ENCODE results near the gene PNMT. TPM values are rescaled to one million over a fixed set of nuclear protein-coding genes. Genes with fewer than 3 reads are reported as not detected.

The PNMT gene
- polyA plus RNA-seq, 3 donors: not detected

DNA sequence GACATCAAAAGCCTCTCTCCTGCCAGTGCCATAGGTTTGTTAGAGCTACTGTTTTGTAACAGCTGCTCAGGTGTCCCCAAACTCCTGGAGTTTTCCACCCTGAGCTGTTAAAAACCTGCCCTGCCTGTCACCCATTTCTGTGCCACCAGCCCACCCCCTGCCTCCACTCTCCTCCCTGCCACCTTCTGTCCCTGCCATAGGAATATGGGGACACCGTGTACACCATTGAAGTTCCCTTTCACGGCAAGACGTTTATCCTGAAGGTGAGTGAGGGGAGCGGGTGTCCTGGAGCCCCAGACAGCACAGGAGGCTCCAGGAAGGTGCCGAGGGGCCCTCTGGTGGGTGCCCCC, 8.3 kb upstream of the PNMT start:
- H3K4me1 Mint-ChIP-seq: peaks cover 15% of the 10 kb centered on the region
- Histone ChIP-seq H3K9me3 (replicated peaks in 1 of 2; ENCODE audit: control insufficient read depth in 1 of 2, insufficient read depth in 1 of 2, low read length in 2 of 2) (no peaks in the 10 kb centered on the region), H3K4me2 (replicated peaks; ENCODE audit: extremely low read depth, low read length, poor library complexity, severe bottlenecking) (peak overlapping the region; percentile 14), H2AFZ (ENCODE audit: insufficient read depth, low read depth, low read length, poor library complexity, severe bottlenecking) (no peak overlapping the region), H3K27me3 (ENCODE audit: control insufficient read depth in 2 of 2, insufficient read depth in 2 of 2, low read length in 2 of 2) (peaks cover 0 to 1% of the 10 kb centered on the region in 2 donors), H3K27ac (ENCODE audit: low read depth in 1 of 2, low read length in 2 of 2) (peak overlapping the region; percentile 52 to 68), H3K4me1 (ENCODE audit: control insufficient read depth in 1 of 2, insufficient read depth in 2 of 2, low read length in 2 of 2) (peaks cover 16 to 17% of the 10 kb centered on the region in 2 donors), H3K79me2 (ENCODE audit: insufficient read depth, low read length) (no peaks in the 10 kb centered on the region), H3K36me3 (replicated peaks in 1 of 2; ENCODE audit: control insufficient read depth in 1 of 2, insufficient read depth in 2 of 2, low read length in 2 of 2) (peaks cover 54 to 66% of the 10 kb centered on the region in 2 donors), H3K9ac (ENCODE audit: insufficient read depth, low read length, poor library complexity, severe bottlenecking) (no peak overlapping the region), H4K20me1 (ENCODE audit: insufficient read depth, low read length) (peaks cover 41% of the 10 kb centered on the region), H3K4me3 (replicated peaks in 1 of 3; ENCODE audit: low read depth in 2 of 3, low read length in 3 of 3) (no peak overlapping the region)
- WGBS (ENCODE audit: insufficient coverage): 50% methylated on average over 4 of the region's 5 CpGs
- intact Hi-C loops (cut with micrococcal nuclease): no loop called here
- H3K4me3 Mint-ChIP-seq: no peak overlapping the region
- H3K27ac Mint-ChIP-seq: peak overlapping the region in 4 of 7 donors; percentile 19 to 80 (median 69)
- no peaks in the 10 kb centered on the region for H3K9me3 Mint-ChIP-seq
- DNase-seq: no peak
- H3K36me3 Mint-ChIP-seq: peaks cover 51 to 73% of the 10 kb centered on the region in 2 donors
- TF ChIP-seq, protein P1, sequence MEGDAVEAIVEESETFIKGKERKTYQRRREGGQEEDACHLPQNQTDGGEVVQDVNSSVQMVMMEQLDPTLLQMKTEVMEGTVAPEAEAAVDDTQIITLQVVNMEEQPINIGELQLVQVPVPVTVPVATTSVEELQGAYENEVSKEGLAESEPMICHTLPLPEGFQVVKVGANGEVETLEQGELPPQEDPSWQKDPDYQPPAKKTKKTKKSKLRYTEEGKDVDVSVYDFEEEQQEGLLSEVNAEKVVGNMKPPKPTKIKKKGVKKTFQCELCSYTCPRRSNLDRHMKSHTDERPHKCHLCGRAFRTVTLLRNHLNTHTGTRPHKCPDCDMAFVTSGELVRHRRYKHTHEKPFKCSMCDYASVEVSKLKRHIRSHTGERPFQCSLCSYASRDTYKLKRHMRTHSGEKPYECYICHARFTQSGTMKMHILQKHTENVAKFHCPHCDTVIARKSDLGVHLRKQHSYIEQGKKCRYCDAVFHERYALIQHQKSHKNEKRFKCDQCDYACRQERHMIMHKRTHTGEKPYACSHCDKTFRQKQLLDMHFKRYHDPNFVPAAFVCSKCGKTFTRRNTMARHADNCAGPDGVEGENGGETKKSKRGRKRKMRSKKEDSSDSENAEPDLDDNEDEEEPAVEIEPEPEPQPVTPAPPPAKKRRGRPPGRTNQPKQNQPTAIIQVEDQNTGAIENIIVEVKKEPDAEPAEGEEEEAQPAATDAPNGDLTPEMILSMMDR (IDR thresholded peaks at IDR 0.05): no peak
- peaks cover 4 to 13% (median 9%) of the 10 kb centered on the region in 3 donors for H3K27me3 Mint-ChIP-seq (ENCODE audit: low read depth in 3 of 3)

DNA sequence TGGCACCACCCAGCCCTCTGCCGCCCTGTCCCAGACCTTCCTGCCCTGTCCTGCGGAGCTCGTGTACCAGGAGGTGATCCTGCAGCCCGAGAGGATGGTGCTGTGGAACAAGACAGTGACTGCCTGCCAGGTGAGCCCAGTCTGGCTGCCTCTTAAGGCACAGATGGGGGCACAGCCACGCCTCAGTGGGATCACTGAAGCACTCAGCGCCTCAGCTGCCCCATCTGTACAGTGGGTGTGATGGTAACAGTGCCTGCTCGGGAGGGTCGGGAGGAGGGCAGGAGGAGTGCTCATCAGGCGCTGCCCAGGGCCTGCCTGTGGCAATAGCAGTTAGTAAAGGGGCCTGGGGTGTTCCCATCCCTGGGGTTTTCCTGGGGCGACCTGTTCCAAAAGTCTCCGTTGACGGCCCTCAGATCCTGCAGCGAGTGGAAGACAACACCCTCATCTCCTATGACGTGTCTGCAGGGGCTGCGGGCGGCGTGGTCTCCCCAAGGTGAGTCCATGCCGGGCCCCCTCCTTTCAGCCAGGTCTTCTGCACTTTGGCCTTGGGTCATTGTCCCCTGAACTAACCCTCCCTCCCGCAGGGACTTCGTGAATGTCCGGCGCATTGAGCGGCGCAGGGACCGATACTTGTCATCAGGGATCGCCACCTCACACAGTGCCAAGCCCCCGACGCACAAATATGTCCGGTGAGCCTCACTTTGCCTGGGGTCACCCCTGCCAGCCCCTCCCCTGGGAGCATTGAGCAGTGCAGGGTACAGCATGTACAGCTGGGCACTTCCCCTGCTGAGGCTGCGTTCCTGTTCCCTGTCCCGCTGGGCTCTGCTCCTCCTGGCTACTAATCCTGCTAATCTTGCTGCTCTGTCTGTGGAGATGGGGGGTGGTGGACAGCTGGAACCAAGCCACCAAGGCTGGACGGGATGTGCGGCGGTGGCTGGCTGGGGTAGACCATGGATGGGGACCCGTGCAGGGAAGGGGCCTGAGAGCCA, 7.6 kb upstream of the PNMT start:
- H3K36me3 Mint-ChIP-seq: peaks cover 44 to 66% of the 10 kb centered on the region in 2 donors
- H3K9me3 ChIP-seq (replicated peaks in 1 of 2; ENCODE audit: control insufficient read depth in 1 of 2, insufficient read depth in 1 of 2, low read length in 2 of 2): no peaks in the 10 kb centered on the region
- peaks cover 0 to 3% (median 0%) of the 10 kb centered on the region in 7 donors for H3K9me3 Mint-ChIP-seq
- H3K36me3 ChIP-seq (replicated peaks in 1 of 2; ENCODE audit: control insufficient read depth in 1 of 2, insufficient read depth in 2 of 2, low read length in 2 of 2): peaks cover 54 to 59% of the 10 kb centered on the region in 2 donors
- H3K79me2 ChIP-seq (ENCODE audit: insufficient read depth, low read length): no peaks in the 10 kb centered on the region
- peaks cover 0 to 8% of the 10 kb centered on the region in 2 donors for H3K27me3 ChIP-seq (ENCODE audit: control insufficient read depth in 2 of 2, insufficient read depth in 2 of 2, low read length in 2 of 2)
- 92% methylated on average over 22 of the region's 35 CpGs for WGBS (ENCODE audit: insufficient coverage)
- no peak overlapping the region for H3K9ac ChIP-seq (ENCODE audit: insufficient read depth, low read length, poor library complexity, severe bottlenecking)
- peaks cover 36% of the 10 kb centered on the region for H4K20me1 ChIP-seq (ENCODE audit: insufficient read depth, low read length)
- no peak overlapping the region for H3K4me2 ChIP-seq (replicated peaks; ENCODE audit: extremely low read depth, low read length, poor library complexity, severe bottlenecking)
- intact Hi-C loops (cut with micrococcal nuclease): no loop called here
- H3K4me3 ChIP-seq (replicated peaks in 1 of 3; ENCODE audit: low read depth in 2 of 3, low read length in 3 of 3): no peak overlapping the region
- no peak for DNase-seq
- no peak overlapping the region for H3K27ac ChIP-seq (ENCODE audit: low read depth in 1 of 2, low read length in 2 of 2)
- TF ChIP-seq, protein P1 (IDR thresholded peaks at IDR 0.05): no peak
- H3K4me1 Mint-ChIP-seq: peaks cover 15% of the 10 kb centered on the region
- no peak overlapping the region for H2AFZ ChIP-seq (ENCODE audit: insufficient read depth, low read depth, low read length, poor library complexity, severe bottlenecking)
- H3K4me3 Mint-ChIP-seq: peak overlapping the region in 1 of 2 donors; percentile 41
- H3K4me1 ChIP-seq (ENCODE audit: control insufficient read depth in 1 of 2, insufficient read depth in 2 of 2, low read length in 2 of 2): peaks cover 16 to 17% of the 10 kb centered on the region in 2 donors
- peaks cover 10 to 20% (median 15%) of the 10 kb centered on the region in 3 donors for H3K27me3 Mint-ChIP-seq (ENCODE audit: low read depth in 3 of 3)
- peak overlapping the region in 1 of 7 donors; percentile 24 for H3K27ac Mint-ChIP-seq

All from CD14-positive monocyte (primary cell).